NCI-H748 (cell line): Measurements from ENCODE around the gene HPCAL1.
A peak's percentile ranks its signal among the peaks of the same experiment; 100 is the strongest.
"Not testable (repeated sequence)": the region's sequence is repeated elsewhere in the genome, so short reads cannot be mapped to it uniquely, and the experiment has no call there.

ENCODE experiments used
- DNase-seq: peaks from one replicate; lab custom pipeline; 2025; ENCODE audit not compliant: unreplicated experiment; lab: John Stamatoyannopoulos, UW

HPCAL1 gene

GRCh38 chr2:10284108-10284870 is 18.4 kb upstream of the HPCAL1 start:
- no peak for DNase-seq

- DNase-seq: no peak
These were observed 17.5 kb upstream of the HPCAL1 start for GRCh38 chr2:10285191-10285555.

GRCh38 chr2:10285556-10286198 is 17.0 kb upstream of the HPCAL1 start:
- DNase-seq: no peak

- peak; percentile 63 for DNase-seq
These were observed 16.3 kb upstream of the HPCAL1 start for GRCh38 chr2:10286216-10287037.

GRCh38 chr2:10287761-10288160 is 14.9 kb upstream of the HPCAL1 start:
- no peak for DNase-seq

GRCh38 chr2:10288606-10289005 is 14.1 kb upstream of the HPCAL1 start:
- no peak for DNase-seq

GRCh38 chr2:10289352-10289751 is 13.4 kb upstream of the HPCAL1 start:
- no peak for DNase-seq

- no peak for DNase-seq
These were observed 12.8 kb upstream of the HPCAL1 start for GRCh38 chr2:10289891-10290290.

- not testable (repeated sequence) for DNase-seq
These were observed 11.3 kb upstream of the HPCAL1 start for GRCh38 chr2:10291376-10291775.

- no peak for DNase-seq
These were observed 10.7 kb upstream of the HPCAL1 start for GRCh38 chr2:10292033-10292432.

- no peak for DNase-seq
These were observed 9.1 kb upstream of the HPCAL1 start for GRCh38 chr2:10293603-10294002.

GRCh38 chr2:10294077-10294476 is 8.6 kb upstream of the HPCAL1 start:
- DNase-seq: no peak

GRCh38 chr2:10295649-10296048 is 7.1 kb upstream of the HPCAL1 start:
- DNase-seq: not testable (repeated sequence)

- DNase-seq: no peak
These were observed 6.6 kb upstream of the HPCAL1 start for GRCh38 chr2:10296142-10296541.

GRCh38 chr2:10297191-10297830 is 5.4 kb upstream of the HPCAL1 start:
- DNase-seq: no peak

- DNase-seq: no peak
These were observed 4.7 kb upstream of the HPCAL1 start for GRCh38 chr2:10297959-10298531.

- not testable (repeated sequence) for DNase-seq
These were observed 3.9 kb upstream of the HPCAL1 start for GRCh38 chr2:10298777-10299176.

GRCh38 chr2:10300328-10300920 is 2.3 kb upstream of the HPCAL1 start:
- peak; percentile 24 for DNase-seq

- no peak for DNase-seq
These were observed 1.4 kb upstream of the HPCAL1 start for GRCh38 chr2:10300997-10301940.
